Upper lobe of right lung (tissue), 1 donor: ENCODE measurements around the gene SURF6. TPM values are rescaled to one million over a fixed set of nuclear protein-coding genes. Genes with fewer than 3 reads are reported as not detected.
A peak's percentile ranks its signal among the peaks of the same experiment; 100 is the strongest.

Experiments used
- ATAC-seq: fragments of 200-7000 bp; cut with Tn5 transposase; one replicate; pipeline ENCODE4 v1.9.1; 2020; ENCODE audit warnings: mild to moderate bottlenecking, moderate library complexity
- DNase-seq: peaks from one replicate; pipeline ENCODE4 v3.0.0-alpha.2; 2020
- H3K27ac ChIP-seq: fragments of 200-600 bp; one replicate; pipeline ENCODE4 v1.8.0; 2022
- H3K27me3 ChIP-seq: fragments of 200-600 bp; one replicate; pipeline ENCODE4 v1.8.0; 2022; ENCODE audit warnings: mild to moderate bottlenecking
- H3K36me3 ChIP-seq: fragments of 200-600 bp; one replicate; pipeline ENCODE4 v1.8.0; 2022
- H3K4me1 ChIP-seq: fragments of 200-600 bp; one replicate; pipeline ENCODE4 v1.8.0; 2022
- H3K4me3 ChIP-seq: fragments of 200-600 bp; one replicate; pipeline ENCODE4 v1.8.0; 2022; ENCODE audit warnings: mild to moderate bottlenecking
- H3K9me3 ChIP-seq: fragments of 200-600 bp; one replicate; pipeline ENCODE4 v1.8.0; 2022
- intact Hi-C: fragments of 100-400 bp; cut with DNase I; formaldehyde crosslinking; loops from one replicate; pipeline ENCODE4 v1.11.0; 2022
- total RNA-seq: library from RNA; stranded (reverse); fragmentation: NEBNext Ultra II Directional; extraction: Animal tissue kit (Norgen Biotek cat#: 25700); gene quantifications from one replicate; pipeline ENCODE4 v1.2.1, GENCODE V29; 2021
- TF ChIP-seq, protein P1 (sequence below): fragments of 200-600 bp; IDR thresholded peaks from one replicate; pipeline ENCODE4 v1.8.0; 2022; ENCODE audit warnings: antibody characterized with exemption
- donor health status: DM: no; HTN: yes; CAD: no; lungs with severe emphysema.

Gene SURF6
- total RNA-seq, 1 donor from 2014 or later: 15.9 TPM

DNA sequence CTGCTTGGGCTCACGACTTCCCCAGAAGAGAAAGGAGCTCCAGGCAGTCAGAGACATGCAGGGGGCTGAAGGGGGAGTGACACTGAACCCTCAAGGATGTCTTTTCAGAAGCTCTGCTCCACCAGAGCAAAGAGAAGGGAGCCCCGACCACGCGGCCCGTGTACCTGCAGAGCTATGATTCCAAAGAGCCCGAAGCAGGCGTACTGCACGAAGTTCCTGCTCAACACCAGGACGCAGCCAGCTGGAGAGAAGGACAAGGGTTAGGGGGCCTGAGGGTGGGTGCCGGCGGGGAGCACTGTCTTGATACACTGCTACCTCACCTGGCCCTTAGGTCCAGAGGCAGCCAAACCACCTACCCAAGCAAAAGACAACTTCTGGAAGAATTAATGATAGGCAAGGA, 30.4 kb upstream of the SURF6 start:
- intact Hi-C loops: no loop called here
- Histone ChIP-seq H3K36me3 (peaks cover 74% of the 10 kb centered on the region), H3K27me3 (no peaks in the 10 kb centered on the region), H3K27ac (no peak overlapping the region), H3K4me3 (no peak overlapping the region), H3K4me1 (peaks cover 36% of the 10 kb centered on the region), H3K9me3 (no peaks in the 10 kb centered on the region)
- ATAC-seq (no peak), DNase-seq (no peak)
- TF ChIP-seq, protein P1, sequence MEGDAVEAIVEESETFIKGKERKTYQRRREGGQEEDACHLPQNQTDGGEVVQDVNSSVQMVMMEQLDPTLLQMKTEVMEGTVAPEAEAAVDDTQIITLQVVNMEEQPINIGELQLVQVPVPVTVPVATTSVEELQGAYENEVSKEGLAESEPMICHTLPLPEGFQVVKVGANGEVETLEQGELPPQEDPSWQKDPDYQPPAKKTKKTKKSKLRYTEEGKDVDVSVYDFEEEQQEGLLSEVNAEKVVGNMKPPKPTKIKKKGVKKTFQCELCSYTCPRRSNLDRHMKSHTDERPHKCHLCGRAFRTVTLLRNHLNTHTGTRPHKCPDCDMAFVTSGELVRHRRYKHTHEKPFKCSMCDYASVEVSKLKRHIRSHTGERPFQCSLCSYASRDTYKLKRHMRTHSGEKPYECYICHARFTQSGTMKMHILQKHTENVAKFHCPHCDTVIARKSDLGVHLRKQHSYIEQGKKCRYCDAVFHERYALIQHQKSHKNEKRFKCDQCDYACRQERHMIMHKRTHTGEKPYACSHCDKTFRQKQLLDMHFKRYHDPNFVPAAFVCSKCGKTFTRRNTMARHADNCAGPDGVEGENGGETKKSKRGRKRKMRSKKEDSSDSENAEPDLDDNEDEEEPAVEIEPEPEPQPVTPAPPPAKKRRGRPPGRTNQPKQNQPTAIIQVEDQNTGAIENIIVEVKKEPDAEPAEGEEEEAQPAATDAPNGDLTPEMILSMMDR: no peak

DNA sequence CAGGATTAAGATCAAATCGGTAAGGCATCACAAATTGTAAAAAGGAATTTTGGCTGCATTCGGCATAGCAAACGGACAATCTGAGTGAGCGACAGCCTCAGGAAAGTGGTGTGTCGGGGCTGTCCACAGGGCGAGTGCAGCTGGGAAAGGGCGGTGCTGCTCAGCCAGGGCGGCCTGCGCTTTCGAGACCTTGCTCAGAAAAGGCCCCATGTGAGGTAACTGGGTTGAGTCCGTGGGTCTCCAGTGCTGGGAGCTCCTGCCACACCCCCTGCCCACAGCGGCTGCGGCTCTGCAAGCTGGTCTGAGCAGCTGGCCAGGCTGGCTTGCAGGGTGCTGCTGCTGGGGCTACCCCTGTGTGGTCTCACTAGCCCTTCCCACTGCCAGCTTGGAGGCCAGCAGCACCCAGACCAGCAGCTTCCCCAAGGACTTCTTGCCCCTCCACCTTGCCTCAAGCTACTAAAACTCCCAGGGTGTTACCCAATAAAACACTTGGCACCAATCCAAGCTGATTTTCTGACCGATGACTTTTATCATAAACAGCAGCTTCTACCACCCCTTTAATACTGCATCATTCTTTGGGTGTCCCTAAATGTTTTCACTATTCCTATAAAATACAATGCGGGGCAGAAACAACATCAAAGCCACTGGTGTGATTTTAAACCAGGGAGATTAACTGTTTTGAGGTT, 26.5 kb upstream of the SURF6 start:
- DNase-seq: no peak
- TF ChIP-seq, protein P1: no peak
- peaks cover 2% of the 10 kb centered on the region for H3K4me1 ChIP-seq
- intact Hi-C loops: no loop called here
- H3K4me3 ChIP-seq: no peak overlapping the region
- H3K27me3 ChIP-seq: no peaks in the 10 kb centered on the region
- peaks cover 81% of the 10 kb centered on the region for H3K36me3 ChIP-seq
- no peak for ATAC-seq
- H3K27ac ChIP-seq: no peak overlapping the region
- no peaks in the 10 kb centered on the region for H3K9me3 ChIP-seq

DNA sequence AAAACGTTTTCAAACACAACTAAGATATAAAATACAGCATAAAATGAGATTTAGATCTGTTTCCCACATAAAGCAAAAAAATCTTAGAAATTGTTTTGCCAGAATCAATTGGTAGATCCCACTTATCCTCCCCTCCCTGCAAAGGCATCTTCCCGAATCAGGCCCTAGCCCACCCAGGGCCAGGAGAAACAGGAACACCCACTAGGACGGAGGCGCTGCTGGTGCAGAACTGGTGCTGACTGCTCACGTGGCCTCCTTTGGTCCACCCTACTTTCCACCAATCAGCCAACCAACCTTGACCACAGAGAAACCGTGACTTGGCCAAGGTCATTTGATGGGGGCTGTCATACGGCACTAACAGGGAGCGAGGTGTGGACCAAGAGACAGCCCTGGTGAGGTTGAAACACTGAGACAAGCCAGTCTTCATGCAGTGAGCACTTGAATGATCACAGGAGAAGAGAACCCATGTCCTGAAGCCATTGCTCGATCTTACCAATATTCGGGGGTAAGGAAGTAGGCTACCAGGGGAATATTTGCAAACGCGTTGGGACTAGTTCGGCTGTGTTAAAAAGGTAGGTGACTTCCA, 25.6 kb upstream of the SURF6 start:
- peaks cover 73% of the 10 kb centered on the region for H3K36me3 ChIP-seq

DNA sequence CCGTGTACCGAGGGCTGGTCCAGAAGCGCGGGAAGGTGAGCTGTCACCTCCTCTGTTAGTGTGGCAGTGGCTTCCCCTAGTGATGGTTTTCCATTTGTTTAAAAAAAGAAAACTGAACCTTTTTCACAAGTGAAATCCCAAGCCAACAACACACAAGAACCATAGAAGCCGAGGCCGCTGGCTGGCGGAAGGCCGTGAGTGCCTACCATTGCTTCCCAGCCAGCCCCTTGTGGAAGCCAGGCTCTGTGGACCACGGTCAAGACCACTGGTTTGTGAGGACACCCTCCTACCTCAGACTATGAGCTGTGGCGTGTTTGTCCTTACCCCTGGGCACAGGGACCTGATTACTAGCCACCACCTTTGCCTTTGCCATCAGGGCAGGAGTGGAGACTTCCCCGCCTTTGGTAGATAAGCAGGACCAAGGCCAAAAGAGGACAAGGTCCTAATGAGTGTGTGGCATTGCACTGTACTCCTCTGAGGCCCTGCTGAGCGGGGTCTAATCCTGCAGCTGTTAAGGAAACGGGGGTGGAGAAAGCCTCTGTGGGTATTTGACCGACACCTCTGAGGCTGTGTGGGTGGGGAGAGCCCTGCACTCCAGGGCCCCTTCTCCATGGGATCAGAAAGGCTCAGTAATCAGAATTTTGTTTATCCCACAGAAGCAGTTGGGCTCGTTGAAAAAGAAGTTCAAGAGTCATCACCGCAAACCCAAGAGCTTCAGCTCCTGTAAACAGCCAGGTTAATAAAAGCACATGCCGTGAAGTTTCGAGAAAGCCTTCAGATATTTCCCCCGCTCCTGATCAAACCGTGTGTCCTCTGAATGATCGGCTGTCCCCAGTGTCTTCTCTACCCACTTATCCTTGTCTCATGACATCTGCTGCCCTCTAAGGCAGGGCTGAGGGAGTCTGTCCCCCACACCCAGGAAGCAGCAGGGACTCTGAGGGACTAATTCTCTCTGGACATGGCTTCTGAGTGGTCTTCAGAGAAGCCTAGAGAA, 24.7 kb upstream of the SURF6 start:
- Histone ChIP-seq H3K4me1 (peaks cover 11% of the 10 kb centered on the region), H3K36me3 (peaks cover 64% of the 10 kb centered on the region), H3K9me3 (no peaks in the 10 kb centered on the region), H3K4me3 (no peak overlapping the region), H3K27me3 (no peaks in the 10 kb centered on the region), H3K27ac (no peak overlapping the region)
- ATAC-seq: no peak
- intact Hi-C loops: no loop called here
- TF ChIP-seq, protein P1: no peak
- no peak for DNase-seq

More for the DNA sequence above, 25.6 kb upstream of the SURF6 start:
- H3K27me3 ChIP-seq: no peaks in the 10 kb centered on the region
- DNase-seq (no peak), ATAC-seq (no peak)
- H3K9me3 ChIP-seq: no peaks in the 10 kb centered on the region
- TF ChIP-seq, protein P1: no peak
- intact Hi-C loops: no loop called here
- H3K4me3 ChIP-seq: no peak overlapping the region
- peaks cover 10% of the 10 kb centered on the region for H3K4me1 ChIP-seq
- H3K27ac ChIP-seq: no peak overlapping the region

DNA sequence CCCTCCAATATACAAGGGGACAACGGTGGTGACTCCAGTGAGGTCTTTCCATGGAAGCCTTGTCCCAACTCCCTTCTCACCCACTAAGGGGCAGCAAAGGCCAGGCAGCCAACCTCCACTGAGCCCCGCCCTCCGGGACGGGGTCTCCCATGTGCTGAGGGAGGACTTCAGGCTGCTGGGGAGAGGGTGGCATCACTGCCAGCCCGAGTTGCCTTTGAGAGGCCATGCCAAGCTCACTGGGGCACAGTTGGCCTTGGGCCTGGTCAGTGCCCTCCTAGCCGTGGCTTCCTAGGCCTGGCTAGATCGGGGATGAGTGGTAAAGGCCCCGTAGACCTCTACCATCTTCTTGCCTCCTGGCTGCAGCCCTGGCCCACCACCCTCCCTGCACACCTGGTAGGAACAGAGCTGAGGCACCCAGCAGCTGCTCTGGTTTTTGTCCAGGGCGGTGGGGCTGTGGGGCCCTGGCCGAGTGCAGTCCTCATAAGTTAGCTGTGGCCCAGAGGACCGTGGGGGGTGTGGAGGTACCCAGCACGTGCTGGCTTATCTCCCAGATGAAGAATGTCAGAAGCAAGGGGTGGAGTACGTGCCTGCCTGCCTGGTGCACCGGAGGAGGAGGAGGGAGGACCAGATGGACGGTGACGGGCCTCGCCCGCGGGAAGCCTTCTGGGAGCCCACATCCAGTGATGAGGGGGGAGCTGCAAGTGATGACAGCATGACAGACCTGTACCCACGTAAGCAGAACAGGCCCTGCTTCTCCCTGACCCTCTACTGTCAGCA, 23.6 kb upstream of the SURF6 start:
- intact Hi-C loops: no loop called here
- Histone ChIP-seq H3K27me3 (no peaks in the 10 kb centered on the region), H3K9me3 (no peaks in the 10 kb centered on the region), H3K4me1 (peaks cover 18% of the 10 kb centered on the region), H3K36me3 (peaks cover 53% of the 10 kb centered on the region), H3K27ac (no peak overlapping the region), H3K4me3 (no peak overlapping the region)
- no peak for ATAC-seq
- DNase-seq: no peak
- TF ChIP-seq, protein P1: peak; percentile 19
